Mucosa of descending colon (tissue), 3 donors: ENCODE measurements around the gene CAPN5. TPM values are rescaled to one million over a fixed set of nuclear protein-coding genes. Genes with fewer than 3 reads are reported as not detected.

Experiments
- ATAC-seq: fragments of 200-7000 bp; cut with Tn5 transposase; one replicate; pipeline ENCODE4 v1.9.1; 2020; ENCODE audit warnings: mild to moderate bottlenecking, moderate library complexity
- DNase-seq, 3 donors: peaks; one replicate each; pipeline ENCODE4 v3.0.0-alpha.2; 2020
- H3K36me3 ChIP-seq: fragments of 200-600 bp; one replicate; pipeline ENCODE4 v1.8.0; 2021; ENCODE audit warnings: low read depth, mild to moderate bottlenecking
- H3K4me1 ChIP-seq: fragments of 200-600 bp; one replicate; pipeline ENCODE4 v1.8.0; 2021; ENCODE audit warnings: low read depth, mild to moderate bottlenecking
- H3K4me3 ChIP-seq: fragments of 200-600 bp; one replicate; pipeline ENCODE4 v1.8.0; 2021; ENCODE audit warnings: mild to moderate bottlenecking
- H3K9me3 ChIP-seq: fragments of 200-600 bp; one replicate; pipeline ENCODE4 v1.8.0; 2021; ENCODE audit warnings: mild to moderate bottlenecking
- intact Hi-C, 2 donors: fragments of 100-400 bp; cut with DNase I in 1 of 2; cut with micrococcal nuclease in 1 of 2; formaldehyde crosslinking; loops; one replicate each; pipeline versions ENCODE4 v1.11.0 to v1.11.1; 2022; cut with DNase I, micrococcal nuclease
- total RNA-seq, 3 donors: library from RNA; stranded (reverse); fragmentation: NEBNext Ultra II Directional in 2 of 3; extraction: Animal tissue kit (Norgen Biotek cat#: 25700) in 2 of 3; gene quantifications; one replicate each; pipeline versions ENCODE4 v1.2.1 to v1.2.4, GENCODE V29; 2021 to 2023
- TF ChIP-seq, protein P1 (sequence below): fragments of 200-600 bp; IDR thresholded peaks from one replicate; pipeline ENCODE4 v1.8.0; 2022; ENCODE audit warnings: antibody characterized with exemption, mild to moderate bottlenecking
- donor health status: DM: no; HTN: no; CAD: no; lungs with moderate emphysema.
- donor health status: DM: no; HTN: no; CAD: no.
- donor health status: DM: no; HTN: yes; CAD: no.

CAPN5 gene
- total RNA-seq, 3 donors from 2014 or later, result 142 to 351 (median 253) TPM

GRCh38 chr11:77062924-77063323 lies 3.8 kb upstream of the CAPN5 start:
- peak in 1 of 3 donors; percentile 22 for DNase-seq
- no peaks in the 10 kb centered on the region for H3K36me3 ChIP-seq
- no peak for ATAC-seq
- H3K4me1 ChIP-seq, result peaks cover 34% of the 10 kb centered on the region
- TF ChIP-seq, protein P1, sequence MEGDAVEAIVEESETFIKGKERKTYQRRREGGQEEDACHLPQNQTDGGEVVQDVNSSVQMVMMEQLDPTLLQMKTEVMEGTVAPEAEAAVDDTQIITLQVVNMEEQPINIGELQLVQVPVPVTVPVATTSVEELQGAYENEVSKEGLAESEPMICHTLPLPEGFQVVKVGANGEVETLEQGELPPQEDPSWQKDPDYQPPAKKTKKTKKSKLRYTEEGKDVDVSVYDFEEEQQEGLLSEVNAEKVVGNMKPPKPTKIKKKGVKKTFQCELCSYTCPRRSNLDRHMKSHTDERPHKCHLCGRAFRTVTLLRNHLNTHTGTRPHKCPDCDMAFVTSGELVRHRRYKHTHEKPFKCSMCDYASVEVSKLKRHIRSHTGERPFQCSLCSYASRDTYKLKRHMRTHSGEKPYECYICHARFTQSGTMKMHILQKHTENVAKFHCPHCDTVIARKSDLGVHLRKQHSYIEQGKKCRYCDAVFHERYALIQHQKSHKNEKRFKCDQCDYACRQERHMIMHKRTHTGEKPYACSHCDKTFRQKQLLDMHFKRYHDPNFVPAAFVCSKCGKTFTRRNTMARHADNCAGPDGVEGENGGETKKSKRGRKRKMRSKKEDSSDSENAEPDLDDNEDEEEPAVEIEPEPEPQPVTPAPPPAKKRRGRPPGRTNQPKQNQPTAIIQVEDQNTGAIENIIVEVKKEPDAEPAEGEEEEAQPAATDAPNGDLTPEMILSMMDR, result no peak
- no peaks in the 10 kb centered on the region for H3K9me3 ChIP-seq
- no peak overlapping the region for H3K4me3 ChIP-seq
- intact Hi-C loops, result no loop called here

- no peak overlapping the region for H3K4me3 ChIP-seq
- TF ChIP-seq, protein P1, result no peak
- H3K9me3 ChIP-seq, result no peaks in the 10 kb centered on the region
- H3K4me1 ChIP-seq, result peaks cover 38% of the 10 kb centered on the region
- DNase-seq (peak in 2 of 3 donors; percentile 43 to 63), ATAC-seq (peak; percentile 49)
- intact Hi-C loops, result no loop called here
- H3K36me3 ChIP-seq, result no peaks in the 10 kb centered on the region
Measured at GRCh38 chr11:77063407-77063806, 3.4 kb upstream of the CAPN5 start.

DNA sequence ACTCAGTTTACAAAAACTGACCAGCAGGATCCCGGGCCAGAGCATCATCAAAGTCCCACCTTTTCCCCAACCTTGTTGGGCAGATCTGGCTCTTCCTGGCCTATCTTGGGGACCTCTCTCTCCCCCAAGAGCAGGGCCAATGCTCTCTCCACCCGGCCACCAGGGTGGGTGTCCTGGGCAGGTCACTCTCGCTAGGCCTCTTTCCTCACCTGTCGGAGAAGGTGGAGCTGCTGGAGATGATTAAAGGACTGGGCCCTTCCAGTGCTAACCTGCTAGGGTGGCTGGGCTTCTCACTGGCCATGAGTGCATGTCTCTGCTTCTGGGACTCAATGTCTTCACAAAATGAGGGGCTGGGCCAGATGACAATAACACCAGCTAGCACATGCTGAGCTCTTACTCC lies 2.9 kb upstream of the CAPN5 start:
- DNase-seq, result peak in 1 of 3 donors; percentile 32
- intact Hi-C loops, result no loop called here
- TF ChIP-seq, protein P1, result no peak
- Histone ChIP-seq H3K4me3 (no peak overlapping the region), H3K4me1 (peaks cover 43% of the 10 kb centered on the region), H3K9me3 (no peaks in the 10 kb centered on the region), H3K36me3 (no peaks in the 10 kb centered on the region)
- ATAC-seq, result no peak

GRCh38 chr11:77064648-77065217 lies 2.0 kb upstream of the CAPN5 start:
- intact Hi-C loops, result no loop called here
- H3K36me3 ChIP-seq, result no peaks in the 10 kb centered on the region
- peaks cover 52% of the 10 kb centered on the region for H3K4me1 ChIP-seq
- no peak for ATAC-seq
- TF ChIP-seq, protein P1, result no peak
- H3K9me3 ChIP-seq, result no peaks in the 10 kb centered on the region
- no peak overlapping the region for H3K4me3 ChIP-seq
- peak in 1 of 3 donors; percentile 33 for DNase-seq

- intact Hi-C loops, result no loop called here
- peaks cover 52% of the 10 kb centered on the region for H3K4me1 ChIP-seq
- peak; percentile 6 for ATAC-seq
Measured at GRCh38 chr11:77065878-77066228, 918 bp upstream of the CAPN5 start.

More at GRCh38 chr11:77065878-77066228, 918 bp upstream of the CAPN5 start:
- Histone ChIP-seq H3K9me3 (no peaks in the 10 kb centered on the region), H3K36me3 (no peaks in the 10 kb centered on the region), H3K4me3 (no peak overlapping the region)
- TF ChIP-seq, protein P1, result no peak
- peak in 2 of 3 donors; percentile 68 to 75 for DNase-seq
